ENCODE measurements around the gene THTPA. TPM values are rescaled to one million over a fixed set of nuclear protein-coding genes. Genes with fewer than 3 reads are reported as not detected.
"Not testable (repeated sequence)": the region's sequence is repeated elsewhere in the genome, so short reads cannot be mapped to it uniquely, and the experiment has no call there.

THTPA gene
- total RNA-seq, 1 donor from 2014 or later = 11.8 TPM

DNA sequence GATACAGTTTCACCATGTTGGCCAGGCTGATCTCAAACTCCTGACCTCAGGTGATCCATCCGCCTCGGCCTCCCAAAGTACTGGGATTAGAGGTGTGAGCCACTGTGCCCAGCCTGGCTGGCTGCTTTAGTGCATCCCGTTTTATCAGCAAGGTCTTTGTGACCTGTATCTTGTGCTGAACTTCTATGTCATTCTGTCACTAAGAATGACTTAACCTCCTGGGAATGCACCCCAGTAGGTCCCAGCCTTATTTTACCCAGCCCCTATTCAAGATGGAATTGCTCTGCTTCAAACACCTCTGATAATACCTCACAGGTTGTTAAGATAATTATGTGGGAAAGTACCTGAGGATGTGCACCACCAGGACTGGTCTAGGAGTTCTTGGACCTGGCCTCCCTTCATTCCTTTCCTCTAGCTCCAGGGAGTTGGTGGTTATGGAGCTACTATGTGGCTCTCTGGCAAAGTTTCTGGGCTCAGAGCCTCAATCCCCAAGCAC, 48.7 kb downstream of the THTPA start:
- Mint-ChIP-seq H3K27me3 (ENCODE audit: low read depth) (peaks cover 15% of the 10 kb centered on the region), H3K36me3 (ENCODE audit: low read depth) (no peaks in the 10 kb centered on the region), H3K4me3 (ENCODE audit: unreplicated experiment) (no peak overlapping the region), H3K9me3 (ENCODE audit: low read depth) (no peaks in the 10 kb centered on the region), H3K4me1 (ENCODE audit: low read depth) (peaks cover 9% of the 10 kb centered on the region), H3K27ac (ENCODE audit: unreplicated experiment) (no peak overlapping the region)
- TF ChIP-seq, protein P1, sequence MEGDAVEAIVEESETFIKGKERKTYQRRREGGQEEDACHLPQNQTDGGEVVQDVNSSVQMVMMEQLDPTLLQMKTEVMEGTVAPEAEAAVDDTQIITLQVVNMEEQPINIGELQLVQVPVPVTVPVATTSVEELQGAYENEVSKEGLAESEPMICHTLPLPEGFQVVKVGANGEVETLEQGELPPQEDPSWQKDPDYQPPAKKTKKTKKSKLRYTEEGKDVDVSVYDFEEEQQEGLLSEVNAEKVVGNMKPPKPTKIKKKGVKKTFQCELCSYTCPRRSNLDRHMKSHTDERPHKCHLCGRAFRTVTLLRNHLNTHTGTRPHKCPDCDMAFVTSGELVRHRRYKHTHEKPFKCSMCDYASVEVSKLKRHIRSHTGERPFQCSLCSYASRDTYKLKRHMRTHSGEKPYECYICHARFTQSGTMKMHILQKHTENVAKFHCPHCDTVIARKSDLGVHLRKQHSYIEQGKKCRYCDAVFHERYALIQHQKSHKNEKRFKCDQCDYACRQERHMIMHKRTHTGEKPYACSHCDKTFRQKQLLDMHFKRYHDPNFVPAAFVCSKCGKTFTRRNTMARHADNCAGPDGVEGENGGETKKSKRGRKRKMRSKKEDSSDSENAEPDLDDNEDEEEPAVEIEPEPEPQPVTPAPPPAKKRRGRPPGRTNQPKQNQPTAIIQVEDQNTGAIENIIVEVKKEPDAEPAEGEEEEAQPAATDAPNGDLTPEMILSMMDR (IDR thresholded peaks at IDR 0.05) = no peak
- no peak for DNase-seq (ENCODE audit: low spot score)

DNA sequence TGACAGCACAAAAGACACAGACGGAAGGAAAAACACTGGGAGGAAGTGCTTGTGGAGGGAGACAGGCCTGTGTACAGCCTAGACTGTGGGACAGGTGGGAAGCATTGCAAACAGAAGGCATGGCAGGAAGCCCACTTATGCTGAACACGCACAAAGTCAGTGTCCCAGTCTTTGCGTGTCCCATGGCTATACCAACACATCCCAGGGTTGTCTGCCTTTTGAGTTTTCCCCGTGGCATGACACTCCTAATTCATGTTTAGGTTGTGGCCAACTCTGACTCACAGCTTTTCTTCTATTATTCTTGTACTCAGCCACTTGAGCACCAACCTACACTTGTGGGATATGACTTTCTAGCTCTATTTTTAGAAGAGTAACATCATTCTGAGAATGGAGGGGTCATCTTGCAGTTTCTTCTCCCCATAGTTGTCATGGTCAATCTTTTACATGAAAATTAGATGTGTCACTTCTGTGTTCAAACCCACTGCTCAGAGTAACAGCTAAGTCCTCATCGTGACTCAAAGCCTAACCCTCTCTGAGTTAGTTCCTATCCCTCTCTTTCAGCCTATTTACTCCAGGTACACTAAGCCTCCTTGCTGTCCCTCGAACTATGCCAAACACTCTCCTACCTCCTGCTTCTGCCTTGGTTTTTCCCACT, 50.0 kb downstream of the THTPA start:
- peak overlapping the region; percentile 13 for H3K27ac Mint-ChIP-seq (ENCODE audit: unreplicated experiment)
- H3K4me1 Mint-ChIP-seq (ENCODE audit: low read depth) = peaks cover 9% of the 10 kb centered on the region
- no peak overlapping the region for H3K4me3 Mint-ChIP-seq (ENCODE audit: unreplicated experiment)
- no peak for DNase-seq (ENCODE audit: low spot score)
- H3K27me3 Mint-ChIP-seq (ENCODE audit: low read depth) = peaks cover 9% of the 10 kb centered on the region
- H3K36me3 Mint-ChIP-seq (ENCODE audit: low read depth) = no peaks in the 10 kb centered on the region
- H3K9me3 Mint-ChIP-seq (ENCODE audit: low read depth) = no peaks in the 10 kb centered on the region
- TF ChIP-seq, protein P1 (IDR thresholded peaks at IDR 0.05) = no peak

DNA sequence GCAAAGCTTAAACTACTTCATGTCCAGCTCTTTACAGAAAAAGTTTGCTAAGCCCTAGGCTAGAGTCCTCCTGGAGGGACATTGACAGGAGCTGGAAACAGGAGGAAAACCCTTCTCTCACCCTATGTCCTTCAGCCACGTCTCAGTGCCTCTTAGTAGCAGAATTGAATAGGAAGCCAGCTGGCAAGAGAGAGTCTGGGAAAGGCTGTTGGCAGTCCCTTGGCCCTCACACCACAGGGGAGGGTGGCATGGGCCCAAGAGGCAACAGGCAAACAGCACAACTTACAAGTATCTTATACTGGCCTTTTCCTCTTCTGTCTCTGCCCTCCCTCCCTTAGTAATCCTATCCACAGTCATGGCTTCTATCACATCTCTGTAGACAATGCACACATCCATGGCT, 52.4 kb downstream of the THTPA start:
- Mint-ChIP-seq H3K36me3 (ENCODE audit: low read depth) (no peaks in the 10 kb centered on the region), H3K27ac (ENCODE audit: unreplicated experiment) (no peak overlapping the region), H3K9me3 (ENCODE audit: low read depth) (no peaks in the 10 kb centered on the region), H3K4me1 (ENCODE audit: low read depth) (peaks cover 9% of the 10 kb centered on the region), H3K4me3 (ENCODE audit: unreplicated experiment) (no peak overlapping the region), H3K27me3 (ENCODE audit: low read depth) (peaks cover 20% of the 10 kb centered on the region)
- DNase-seq (ENCODE audit: low spot score) = no peak
- TF ChIP-seq, protein P1 (IDR thresholded peaks at IDR 0.05) = no peak

DNA sequence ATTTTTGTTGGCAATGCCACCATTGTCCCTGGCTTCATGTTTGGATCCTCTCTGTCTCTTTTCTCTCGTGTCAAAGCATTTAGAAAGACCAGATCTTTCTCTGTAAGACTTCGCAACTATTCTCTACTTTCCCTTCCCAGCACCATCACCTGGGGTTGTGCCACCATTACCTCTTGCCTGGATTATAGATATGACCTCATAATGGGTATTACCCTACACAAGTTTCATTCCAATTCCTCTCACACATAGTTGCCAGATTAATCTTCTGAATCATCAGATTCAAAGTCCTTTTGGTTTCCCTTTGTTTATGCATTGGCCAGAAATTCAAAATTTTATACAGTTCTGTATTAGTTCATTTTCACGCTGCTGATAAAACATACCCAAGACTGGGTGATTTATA, 52.9 kb downstream of the THTPA start:
- Mint-ChIP-seq H3K9me3 (ENCODE audit: low read depth) (no peaks in the 10 kb centered on the region), H3K27ac (ENCODE audit: unreplicated experiment) (no peak overlapping the region), H3K4me1 (ENCODE audit: low read depth) (peaks cover 9% of the 10 kb centered on the region), H3K27me3 (ENCODE audit: low read depth) (peaks cover 24% of the 10 kb centered on the region), H3K36me3 (ENCODE audit: low read depth) (no peaks in the 10 kb centered on the region), H3K4me3 (ENCODE audit: unreplicated experiment) (no peak overlapping the region)
- TF ChIP-seq, protein P1 (IDR thresholded peaks at IDR 0.05) = no peak
- DNase-seq (ENCODE audit: low spot score) = no peak

DNA sequence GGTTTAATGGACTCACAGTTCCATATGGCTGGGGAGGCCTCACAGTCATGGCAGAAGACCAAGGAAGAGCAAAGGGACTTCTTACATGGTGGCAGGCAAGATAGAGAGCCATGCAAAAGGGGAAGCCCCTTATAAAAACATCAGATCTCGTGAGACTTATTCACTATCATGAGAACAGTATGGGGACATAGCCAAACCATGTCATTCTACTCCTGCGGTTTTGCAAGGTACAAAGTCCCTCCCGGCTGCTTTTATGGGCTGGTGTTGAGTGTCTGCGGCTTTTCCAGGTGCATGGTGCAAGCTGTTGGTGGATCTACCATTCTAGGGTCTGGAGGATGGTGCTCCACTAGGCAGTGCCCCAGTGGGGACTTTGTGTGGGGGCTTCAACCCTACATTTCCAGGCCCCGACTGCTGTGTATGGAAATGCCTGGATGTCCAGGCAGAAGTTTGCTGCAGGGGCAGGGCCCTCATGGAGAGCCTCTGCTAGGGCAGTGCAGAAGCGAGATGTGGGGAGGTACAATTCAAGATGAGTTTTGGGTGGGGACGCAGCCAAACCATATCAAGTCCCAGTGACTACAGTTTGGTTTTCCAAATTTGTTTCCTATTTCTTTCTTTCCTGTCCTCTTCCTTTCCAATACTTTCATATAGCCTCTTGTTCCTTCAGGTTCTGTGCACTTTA, 53.5 kb downstream of the THTPA start:
- DNase-seq (ENCODE audit: low spot score); H3K4me1 Mint-ChIP-seq (ENCODE audit: low read depth); H3K36me3 Mint-ChIP-seq (ENCODE audit: low read depth); H3K9me3 Mint-ChIP-seq (ENCODE audit: low read depth); H3K4me3 Mint-ChIP-seq (ENCODE audit: unreplicated experiment); H3K27ac Mint-ChIP-seq (ENCODE audit: unreplicated experiment): not testable (repeated sequence)
- peaks cover 27% of the 10 kb centered on the region for H3K27me3 Mint-ChIP-seq (ENCODE audit: low read depth)

Other genes with a start within 250 kb of the THTPA start
- 21.8 to 34.2 TPM (median 25.9 TPM) in 3 replicates for gene BCL2L2, start 249.4 kb upstream of the THTPA start, total RNA-seq
- gene PABPN1, start 234.8 kb upstream of the THTPA start, total RNA-seq = 135 to 182 TPM (median 136 TPM) in 3 replicates
- gene SLC22A17, start 203.4 kb upstream of the THTPA start, total RNA-seq = 40.3 to 63.9 TPM (median 44.0 TPM) in 3 replicates
- gene EFS, start 191.1 kb upstream of the THTPA start, total RNA-seq = 29.5 to 36.7 TPM (median 29.6 TPM) in 3 replicates
- not detected in 3 replicates for gene IL25, start 183.5 kb upstream of the THTPA start, total RNA-seq
- not detected in 3 replicates for gene CMTM5, start 179.2 kb upstream of the THTPA start, total RNA-seq
- gene MYH6, start 148.0 kb upstream of the THTPA start, total RNA-seq = not detected in 3 replicates
- gene MYH7, start 120.6 kb upstream of the THTPA start, total RNA-seq = not detected in 3 replicates
- gene NGDN, start 86.6 kb upstream of the THTPA start, total RNA-seq = 23.2 to 25.2 TPM (median 23.5 TPM) in 3 replicates
- 5.9 to 11.8 TPM (median 9.8 TPM) in 3 replicates for gene ZFHX2, start 4.5 kb upstream of the THTPA start, total RNA-seq
- gene AP1G2, start 11.5 kb downstream of the THTPA start, total RNA-seq = 16.4 to 27.3 TPM (median 18.5 TPM) in 3 replicates
- gene JPH4, start 22.5 kb downstream of the THTPA start, total RNA-seq = 0.20 TPM in 1 of 3 replicates, not detected in the others
- not detected in 3 replicates for gene DHRS2, start 80.1 kb downstream of the THTPA start, total RNA-seq

All from chondrocyte (in vitro differentiated cells).